Measurements from ENCODE around the gene STK4.

Gene STK4

DNA sequence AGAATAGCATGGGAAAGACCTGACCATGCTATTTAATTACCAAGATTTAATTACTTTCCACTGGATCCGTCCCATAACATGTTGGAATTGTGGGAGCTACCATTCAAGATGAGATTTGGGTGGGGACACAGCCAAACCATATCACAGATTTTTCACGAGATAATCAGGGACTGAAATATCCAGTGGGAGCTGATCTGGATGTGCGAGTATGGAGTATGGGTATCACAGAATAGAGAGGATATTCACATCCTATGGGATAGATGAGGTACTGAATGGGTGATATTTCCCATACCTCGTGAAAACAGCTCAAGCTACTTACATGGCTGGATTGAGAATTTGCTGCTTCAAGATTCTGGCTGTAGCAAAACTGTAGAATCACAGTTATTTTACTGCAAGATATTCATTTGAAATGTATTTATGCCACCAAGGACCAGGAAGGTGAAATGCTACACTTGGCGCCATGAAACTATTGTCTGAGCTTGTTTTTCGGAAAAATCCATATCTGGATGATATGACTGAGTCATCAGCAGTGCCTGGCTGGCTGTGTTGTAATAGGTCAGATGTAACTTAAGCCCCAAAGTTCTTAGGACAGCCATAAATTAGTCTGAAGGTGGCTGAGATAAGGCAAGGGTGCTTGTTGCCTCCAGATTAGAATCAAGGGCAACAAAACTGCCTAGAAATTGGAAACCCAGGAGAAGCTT lies 104.8 kb downstream of the STK4 start:
- Histone ChIP-seq H3K27me3 (ENCODE audit: control insufficient read depth in 2 of 2, insufficient read depth in 2 of 2, low read length in 2 of 2) (no peaks in the 10 kb centered on the region), H3K9me3 (ENCODE audit: control insufficient read depth in 2 of 2, low read length in 2 of 2) (no peaks in the 10 kb centered on the region), H3K36me3 (ENCODE audit: control insufficient read depth in 2 of 2, insufficient read depth in 2 of 2, low read length in 2 of 2) (peaks cover 17 to 42% of the 10 kb centered on the region in 2 donors), H3K9ac (ENCODE audit: low read depth in 1 of 2, low read length in 2 of 2) (no peak overlapping the region), H3K4me1 (ENCODE audit: control insufficient read depth in 2 of 2, insufficient read depth in 2 of 2, low read length in 2 of 2) (no peaks in the 10 kb centered on the region), H3K27ac (ENCODE audit: low read depth in 2 of 2, low read length in 2 of 2) (no peak overlapping the region), H3K4me3 (ENCODE audit: low read length in 2 of 2) (no peak overlapping the region)

- Histone ChIP-seq H3K4me3 (ENCODE audit: low read length in 2 of 2) (no peak overlapping the region), H3K4me1 (ENCODE audit: control insufficient read depth in 2 of 2, insufficient read depth in 2 of 2, low read length in 2 of 2) (no peaks in the 10 kb centered on the region), H3K9me3 (ENCODE audit: control insufficient read depth in 2 of 2, low read length in 2 of 2) (no peaks in the 10 kb centered on the region), H3K9ac (ENCODE audit: low read depth in 1 of 2, low read length in 2 of 2) (no peak overlapping the region), H3K27ac (ENCODE audit: low read depth in 2 of 2, low read length in 2 of 2) (no peak overlapping the region), H3K36me3 (ENCODE audit: control insufficient read depth in 2 of 2, insufficient read depth in 2 of 2, low read length in 2 of 2) (peaks cover 27 to 48% of the 10 kb centered on the region in 2 donors), H3K27me3 (ENCODE audit: control insufficient read depth in 2 of 2, insufficient read depth in 2 of 2, low read length in 2 of 2) (no peaks in the 10 kb centered on the region)
These were observed 105.8 kb downstream of the STK4 start for GRCh38 chr20:45072066-45072465.

GRCh38 chr20:45073221-45073620 lies 106.9 kb downstream of the STK4 start:
- Histone ChIP-seq H3K4me3 (ENCODE audit: low read length in 2 of 2) (no peak overlapping the region), H3K27ac (ENCODE audit: low read depth in 2 of 2, low read length in 2 of 2) (no peak overlapping the region), H3K36me3 (ENCODE audit: control insufficient read depth in 2 of 2, insufficient read depth in 2 of 2, low read length in 2 of 2) (peaks cover 28 to 39% of the 10 kb centered on the region in 2 donors), H3K27me3 (ENCODE audit: control insufficient read depth in 2 of 2, insufficient read depth in 2 of 2, low read length in 2 of 2) (no peaks in the 10 kb centered on the region), H3K9me3 (ENCODE audit: control insufficient read depth in 2 of 2, low read length in 2 of 2) (no peaks in the 10 kb centered on the region), H3K4me1 (ENCODE audit: control insufficient read depth in 2 of 2, insufficient read depth in 2 of 2, low read length in 2 of 2) (no peaks in the 10 kb centered on the region), H3K9ac (ENCODE audit: low read depth in 1 of 2, low read length in 2 of 2) (no peak overlapping the region)

DNA sequence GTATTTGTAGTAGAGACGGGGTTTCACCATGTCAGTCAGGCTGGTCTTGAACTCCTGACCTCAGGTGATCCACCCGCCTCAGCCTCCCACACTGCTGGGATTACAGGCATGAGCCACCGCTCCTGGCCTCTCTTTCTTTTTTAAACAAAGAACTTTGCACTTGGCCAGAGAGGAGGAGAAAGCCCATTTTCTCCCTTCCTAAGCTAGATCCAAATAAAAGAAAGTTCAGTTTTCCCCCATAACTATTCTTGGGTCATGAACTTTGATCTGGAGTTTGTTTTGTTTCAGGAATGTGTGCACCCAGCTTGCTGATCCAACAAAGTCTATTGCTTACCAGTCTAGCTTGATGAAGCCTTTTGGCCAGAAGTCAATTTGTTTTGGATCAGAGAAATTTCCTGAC lies 111.2 kb downstream of the STK4 start:
- Histone ChIP-seq H3K27me3 (ENCODE audit: control insufficient read depth in 2 of 2, insufficient read depth in 2 of 2, low read length in 2 of 2) (no peaks in the 10 kb centered on the region), H3K4me3 (ENCODE audit: low read length in 2 of 2) (no peak overlapping the region), H3K9me3 (ENCODE audit: control insufficient read depth in 2 of 2, low read length in 2 of 2) (peaks cover 3% of the 10 kb centered on the region in 2 donors), H3K9ac (ENCODE audit: low read depth in 1 of 2, low read length in 2 of 2) (no peak overlapping the region), H3K27ac (ENCODE audit: low read depth in 2 of 2, low read length in 2 of 2) (no peak overlapping the region), H3K4me1 (ENCODE audit: control insufficient read depth in 2 of 2, insufficient read depth in 2 of 2, low read length in 2 of 2) (no peaks in the 10 kb centered on the region), H3K36me3 (ENCODE audit: control insufficient read depth in 2 of 2, insufficient read depth in 2 of 2, low read length in 2 of 2) (peaks cover 45 to 58% of the 10 kb centered on the region in 2 donors)

DNA sequence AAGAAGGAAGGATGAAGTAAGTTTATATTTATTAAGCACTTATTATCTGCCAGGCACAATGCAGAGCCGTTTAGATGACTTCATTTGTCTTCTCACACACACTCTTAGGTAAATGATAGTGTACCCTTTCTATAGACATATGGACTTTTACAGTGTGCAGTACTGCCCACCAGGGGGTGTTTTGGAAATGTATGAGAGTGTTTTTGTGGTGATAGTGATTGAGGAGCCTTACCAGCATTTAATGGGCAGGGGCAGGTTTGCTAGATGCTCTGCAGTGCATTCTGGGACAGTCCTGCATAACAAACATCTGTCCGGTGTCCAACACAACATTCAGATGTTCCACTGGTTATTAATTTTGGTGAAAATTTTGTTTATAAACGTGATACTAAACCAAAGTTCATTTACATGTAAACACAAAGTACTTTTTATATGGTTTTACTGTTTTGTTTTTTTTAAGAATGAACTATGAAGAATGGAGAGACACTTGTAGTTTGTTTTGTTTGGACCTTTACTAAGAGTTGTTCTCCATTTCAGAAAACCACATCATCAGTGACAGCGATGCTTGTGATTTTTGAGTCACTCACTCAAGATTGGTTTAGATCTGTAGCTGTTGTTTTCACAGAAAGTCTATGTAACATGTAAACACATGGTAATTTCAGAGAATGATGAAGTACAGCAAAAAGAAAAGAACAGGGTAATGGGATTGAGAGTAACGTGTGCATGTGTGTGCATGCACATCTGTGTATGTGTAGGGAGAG lies 114.7 kb downstream of the STK4 start:
- Histone ChIP-seq H3K27ac (ENCODE audit: low read depth in 2 of 2, low read length in 2 of 2) (no peak overlapping the region), H3K4me3 (ENCODE audit: low read length in 2 of 2) (no peak overlapping the region), H3K9ac (ENCODE audit: low read depth in 1 of 2, low read length in 2 of 2) (no peak overlapping the region), H3K27me3 (ENCODE audit: control insufficient read depth in 2 of 2, insufficient read depth in 2 of 2, low read length in 2 of 2) (no peaks in the 10 kb centered on the region), H3K4me1 (ENCODE audit: control insufficient read depth in 2 of 2, insufficient read depth in 2 of 2, low read length in 2 of 2) (no peaks in the 10 kb centered on the region), H3K36me3 (ENCODE audit: control insufficient read depth in 2 of 2, insufficient read depth in 2 of 2, low read length in 2 of 2) (peaks cover 28 to 39% of the 10 kb centered on the region in 2 donors), H3K9me3 (ENCODE audit: control insufficient read depth in 2 of 2, low read length in 2 of 2) (peaks cover 4 to 5% of the 10 kb centered on the region in 2 donors)

- Histone ChIP-seq H3K4me3 (ENCODE audit: low read length in 2 of 2) (no peak overlapping the region), H3K27ac (ENCODE audit: low read depth in 2 of 2, low read length in 2 of 2) (no peak overlapping the region), H3K9me3 (ENCODE audit: control insufficient read depth in 2 of 2, low read length in 2 of 2) (peaks cover 4 to 5% of the 10 kb centered on the region in 2 donors), H3K36me3 (ENCODE audit: control insufficient read depth in 2 of 2, insufficient read depth in 2 of 2, low read length in 2 of 2) (peaks cover 17 to 32% of the 10 kb centered on the region in 2 donors), H3K9ac (ENCODE audit: low read depth in 1 of 2, low read length in 2 of 2) (no peak overlapping the region), H3K27me3 (ENCODE audit: control insufficient read depth in 2 of 2, insufficient read depth in 2 of 2, low read length in 2 of 2) (no peaks in the 10 kb centered on the region), H3K4me1 (ENCODE audit: control insufficient read depth in 2 of 2, insufficient read depth in 2 of 2, low read length in 2 of 2) (no peaks in the 10 kb centered on the region)
These were observed 116.2 kb downstream of the STK4 start for GRCh38 chr20:45082468-45082867.

- Histone ChIP-seq H3K27me3 (ENCODE audit: control insufficient read depth in 2 of 2, insufficient read depth in 2 of 2, low read length in 2 of 2) (no peaks in the 10 kb centered on the region), H3K27ac (ENCODE audit: low read depth in 2 of 2, low read length in 2 of 2) (no peak overlapping the region), H3K4me3 (ENCODE audit: low read length in 2 of 2) (no peak overlapping the region), H3K9me3 (ENCODE audit: control insufficient read depth in 2 of 2, low read length in 2 of 2) (peaks cover 4 to 5% of the 10 kb centered on the region in 2 donors), H3K9ac (ENCODE audit: low read depth in 1 of 2, low read length in 2 of 2) (no peak overlapping the region), H3K4me1 (ENCODE audit: control insufficient read depth in 2 of 2, insufficient read depth in 2 of 2, low read length in 2 of 2) (no peaks in the 10 kb centered on the region), H3K36me3 (ENCODE audit: control insufficient read depth in 2 of 2, insufficient read depth in 2 of 2, low read length in 2 of 2) (peaks cover 17 to 32% of the 10 kb centered on the region in 2 donors)
These were observed 116.8 kb downstream of the STK4 start for GRCh38 chr20:45083127-45083526.

- no peak overlapping the region for H3K27ac ChIP-seq (ENCODE audit: low read depth in 2 of 2, low read length in 2 of 2)
These were observed 119.0 kb downstream of the STK4 start for GRCh38 chr20:45085289-45085688.

GRCh38 chr20:45085867-45086266 lies 119.6 kb downstream of the STK4 start:
- Histone ChIP-seq H3K9ac (ENCODE audit: low read depth in 1 of 2, low read length in 2 of 2) (no peak overlapping the region), H3K9me3 (ENCODE audit: control insufficient read depth in 2 of 2, low read length in 2 of 2) (peaks cover 4 to 5% of the 10 kb centered on the region in 2 donors), H3K27me3 (ENCODE audit: control insufficient read depth in 2 of 2, insufficient read depth in 2 of 2, low read length in 2 of 2) (no peaks in the 10 kb centered on the region), H3K4me1 (ENCODE audit: control insufficient read depth in 2 of 2, insufficient read depth in 2 of 2, low read length in 2 of 2) (no peaks in the 10 kb centered on the region), H3K27ac (ENCODE audit: low read depth in 2 of 2, low read length in 2 of 2) (no peak overlapping the region), H3K36me3 (ENCODE audit: control insufficient read depth in 2 of 2, insufficient read depth in 2 of 2, low read length in 2 of 2) (peaks cover under 1 to 13% of the 10 kb centered on the region in 2 donors), H3K4me3 (ENCODE audit: low read length in 2 of 2) (no peak overlapping the region)

More at GRCh38 chr20:45085289-45085688, 119.0 kb downstream of the STK4 start:
- Histone ChIP-seq H3K4me1 (ENCODE audit: control insufficient read depth in 2 of 2, insufficient read depth in 2 of 2, low read length in 2 of 2) (no peaks in the 10 kb centered on the region), H3K36me3 (ENCODE audit: control insufficient read depth in 2 of 2, insufficient read depth in 2 of 2, low read length in 2 of 2) (peaks cover 6 to 19% of the 10 kb centered on the region in 2 donors), H3K4me3 (ENCODE audit: low read length in 2 of 2) (no peak overlapping the region), H3K9me3 (ENCODE audit: control insufficient read depth in 2 of 2, low read length in 2 of 2) (peaks cover 4 to 5% of the 10 kb centered on the region in 2 donors), H3K27me3 (ENCODE audit: control insufficient read depth in 2 of 2, insufficient read depth in 2 of 2, low read length in 2 of 2) (no peaks in the 10 kb centered on the region), H3K9ac (ENCODE audit: low read depth in 1 of 2, low read length in 2 of 2) (no peak overlapping the region)

DNA sequence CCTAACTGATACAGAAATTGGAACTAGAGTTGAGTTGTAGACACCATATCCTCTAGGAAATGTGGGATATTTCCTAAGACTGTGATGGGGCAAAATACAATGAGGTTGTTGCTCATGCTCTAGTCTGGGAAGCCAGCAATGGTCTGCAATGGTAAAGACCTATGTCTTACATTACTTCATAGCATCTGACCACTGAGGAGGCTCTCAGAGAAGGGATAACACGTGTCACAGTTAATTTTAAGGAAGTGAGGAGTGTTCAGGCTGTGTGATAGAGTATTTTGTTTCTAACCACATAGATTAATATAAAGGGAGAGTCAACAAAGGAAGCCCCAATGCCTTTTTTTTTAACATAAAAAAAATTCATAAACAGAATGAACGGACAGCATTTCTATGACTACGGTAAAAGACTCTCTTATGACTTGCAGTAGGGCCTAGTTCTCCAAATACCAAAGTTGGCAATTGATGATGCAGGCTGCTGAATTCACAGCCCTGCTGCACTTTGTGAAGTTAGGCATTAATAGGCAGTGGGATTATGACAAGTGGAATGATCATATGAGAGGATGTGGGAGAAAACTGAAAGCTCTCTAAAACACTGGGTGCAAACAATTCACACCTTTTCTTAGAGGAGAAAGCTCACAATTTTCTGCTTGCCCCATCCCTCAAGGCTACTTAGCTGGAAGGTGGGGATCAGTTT lies 120.9 kb downstream of the STK4 start:
- Histone ChIP-seq H3K4me1 (ENCODE audit: control insufficient read depth in 2 of 2, insufficient read depth in 2 of 2, low read length in 2 of 2) (no peaks in the 10 kb centered on the region), H3K27ac (ENCODE audit: low read depth in 2 of 2, low read length in 2 of 2) (no peak overlapping the region), H3K4me3 (ENCODE audit: low read length in 2 of 2) (no peak overlapping the region), H3K36me3 (ENCODE audit: control insufficient read depth in 2 of 2, insufficient read depth in 2 of 2, low read length in 2 of 2) (peaks cover 0 to 5% of the 10 kb centered on the region in 2 donors), H3K9ac (ENCODE audit: low read depth in 1 of 2, low read length in 2 of 2) (no peak overlapping the region), H3K9me3 (ENCODE audit: control insufficient read depth in 2 of 2, low read length in 2 of 2) (peaks cover 4 to 5% of the 10 kb centered on the region in 2 donors), H3K27me3 (ENCODE audit: control insufficient read depth in 2 of 2, insufficient read depth in 2 of 2, low read length in 2 of 2) (no peaks in the 10 kb centered on the region)
